Calu3 (cell line): Measurements from ENCODE around the gene PHF12. TPM values are rescaled to one million over a fixed set of nuclear protein-coding genes. Genes with fewer than 3 reads are reported as not detected.

ENCODE experiments used
- BruUV-seq: library from RNA; stranded (reverse); fragments of 400-500 nt; replicated peaks from 2 replicates; lab custom pipeline; 2021; lab: Mats Ljungman, UMichigan
- CTCF ChIA-PET: fragments of 300-600 bp; sonication (Branson Sonifier 250); formaldehyde crosslinking; loops from one replicate; lab custom pipeline; 2022; ENCODE audit warnings: antibody characterized with exemption; lab: Charles Lee
- DNase-seq: peaks from one replicate; pipeline ENCODE4 v3.0.0; 2022
- H3K27ac Mint-ChIP-seq: one replicate; pipeline ENCODE4 v1.8.0; 2022; ENCODE audit warnings: mixed read lengths; ENCODE audit not compliant: unreplicated experiment
- H3K27me3 Mint-ChIP-seq: one replicate; pipeline ENCODE4 v1.8.0; 2022; ENCODE audit warnings: mixed read lengths; ENCODE audit not compliant: unreplicated experiment
- H3K36me3 Mint-ChIP-seq: one replicate; pipeline ENCODE4 v1.8.0; 2022; ENCODE audit warnings: mild to moderate bottlenecking, moderate library complexity, mixed read lengths; ENCODE audit not compliant: insufficient read depth, unreplicated experiment
- H3K4me1 Mint-ChIP-seq: one replicate; pipeline ENCODE4 v1.8.0; 2022; ENCODE audit warnings: mild to moderate bottlenecking, low read depth, mixed read lengths; ENCODE audit not compliant: unreplicated experiment
- H3K4me3 Mint-ChIP-seq: one replicate; pipeline ENCODE4 v1.8.0; 2022; ENCODE audit warnings: mild to moderate bottlenecking, low read depth, moderate library complexity, mixed read lengths; ENCODE audit not compliant: unreplicated experiment
- H3K9me3 Mint-ChIP-seq: one replicate; pipeline ENCODE4 v1.8.0; 2022; ENCODE audit warnings: low read depth, mixed read lengths; ENCODE audit not compliant: unreplicated experiment
- intact Hi-C: fragments of 100-400 bp; cut with micrococcal nuclease; formaldehyde crosslinking; loops from one replicate; pipeline ENCODE4 v1.10.0; 2022; ENCODE audit not compliant: unreplicated experiment
- total RNA-seq: library from RNA; stranded (reverse); gene quantifications from 2 replicates; pipeline ENCODE4 v1.2.3, GENCODE V29; 2022
- TF ChIP-seq, protein P1 (sequence below): fragments of 200-600 bp; IDR thresholded peaks from one replicate; pipeline ENCODE4 v1.8.0; 2022; ENCODE audit warnings: antibody characterized with exemption; ENCODE audit not compliant: unreplicated experiment

The PHF12 gene
- total RNA-seq, 1 experiment from 2014 or later: 54.0 TPM

DNA sequence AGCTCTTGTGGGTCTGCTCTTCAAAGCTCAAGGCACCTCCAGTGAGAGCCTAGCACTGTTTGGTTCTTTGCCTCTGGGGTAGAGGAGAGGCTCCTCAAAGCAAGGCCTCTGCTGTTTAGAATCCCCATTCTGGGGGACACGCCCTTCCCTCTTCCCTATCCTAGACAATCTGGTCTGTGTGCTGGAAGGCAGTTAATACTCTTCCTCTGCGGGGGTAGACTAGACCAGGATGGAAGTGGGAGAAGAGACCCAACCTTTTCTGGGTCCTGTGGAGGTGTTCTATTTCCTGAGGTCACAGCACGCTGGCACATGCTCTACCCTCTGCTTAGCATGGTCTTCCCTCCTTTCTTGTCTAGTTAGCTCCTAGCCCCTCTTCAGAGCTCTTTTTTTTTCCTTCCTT, 88.8 kb downstream of the PHF12 start:
- DNase-seq: no peak
- no peaks in the 10 kb centered on the region for H3K9me3 Mint-ChIP-seq
- peaks cover 12% of the 10 kb centered on the region for H3K36me3 Mint-ChIP-seq
- peaks cover 6% of the 10 kb centered on the region for H3K4me1 Mint-ChIP-seq
- H3K4me3 Mint-ChIP-seq: no peak overlapping the region
- BruUV-seq: no TSS peak
- no peaks in the 10 kb centered on the region for H3K27me3 Mint-ChIP-seq
- no peak overlapping the region for H3K27ac Mint-ChIP-seq
- intact Hi-C loops: no loop called here
- CTCF ChIA-PET: no interaction called here
- TF ChIP-seq, protein P1, sequence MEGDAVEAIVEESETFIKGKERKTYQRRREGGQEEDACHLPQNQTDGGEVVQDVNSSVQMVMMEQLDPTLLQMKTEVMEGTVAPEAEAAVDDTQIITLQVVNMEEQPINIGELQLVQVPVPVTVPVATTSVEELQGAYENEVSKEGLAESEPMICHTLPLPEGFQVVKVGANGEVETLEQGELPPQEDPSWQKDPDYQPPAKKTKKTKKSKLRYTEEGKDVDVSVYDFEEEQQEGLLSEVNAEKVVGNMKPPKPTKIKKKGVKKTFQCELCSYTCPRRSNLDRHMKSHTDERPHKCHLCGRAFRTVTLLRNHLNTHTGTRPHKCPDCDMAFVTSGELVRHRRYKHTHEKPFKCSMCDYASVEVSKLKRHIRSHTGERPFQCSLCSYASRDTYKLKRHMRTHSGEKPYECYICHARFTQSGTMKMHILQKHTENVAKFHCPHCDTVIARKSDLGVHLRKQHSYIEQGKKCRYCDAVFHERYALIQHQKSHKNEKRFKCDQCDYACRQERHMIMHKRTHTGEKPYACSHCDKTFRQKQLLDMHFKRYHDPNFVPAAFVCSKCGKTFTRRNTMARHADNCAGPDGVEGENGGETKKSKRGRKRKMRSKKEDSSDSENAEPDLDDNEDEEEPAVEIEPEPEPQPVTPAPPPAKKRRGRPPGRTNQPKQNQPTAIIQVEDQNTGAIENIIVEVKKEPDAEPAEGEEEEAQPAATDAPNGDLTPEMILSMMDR: no peak

DNA sequence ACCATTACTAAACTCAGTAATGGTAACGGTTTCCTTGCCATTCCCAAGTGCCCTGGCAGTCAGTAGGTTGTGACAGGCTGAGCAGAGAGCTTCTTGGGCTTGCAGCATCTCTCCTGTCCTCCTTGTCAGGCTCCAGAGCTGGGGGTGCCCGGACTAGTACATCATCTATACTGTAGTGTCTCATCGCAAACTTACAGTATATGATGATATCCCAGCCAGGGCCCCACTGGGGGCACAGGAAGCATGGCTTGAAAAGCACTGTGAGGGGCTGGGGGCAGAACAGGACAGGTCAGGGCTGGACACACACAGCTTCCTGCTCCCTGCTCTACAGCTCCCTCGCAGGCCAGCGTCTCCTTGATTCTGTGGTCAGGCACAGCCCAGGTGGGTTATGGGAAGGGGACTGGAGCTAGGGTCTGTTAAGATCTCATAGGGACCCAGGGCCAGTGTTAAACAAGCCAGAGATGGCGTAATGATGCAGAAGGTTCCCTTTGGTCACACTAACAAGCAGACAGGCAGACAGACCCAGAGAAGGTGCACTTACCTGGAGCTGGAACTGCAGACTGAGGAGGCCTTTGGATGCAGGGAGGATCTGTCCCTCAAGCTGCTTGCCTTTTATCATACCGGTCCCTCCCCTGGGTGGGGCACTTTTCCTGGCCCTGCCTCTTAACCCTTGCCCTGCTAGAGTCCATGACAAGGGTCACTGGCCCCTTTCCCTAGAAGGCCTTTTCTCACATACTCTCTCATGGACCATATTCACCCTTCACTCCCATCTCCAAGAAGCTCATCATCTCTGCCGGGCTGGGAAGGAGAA, 89.7 kb downstream of the PHF12 start:
- DNase-seq: no peak
- no TSS peak for BruUV-seq
- TF ChIP-seq, protein P1: no peak
- no peak overlapping the region for H3K27ac Mint-ChIP-seq
- H3K4me3 Mint-ChIP-seq: no peak overlapping the region
- H3K9me3 Mint-ChIP-seq: no peaks in the 10 kb centered on the region
- H3K27me3 Mint-ChIP-seq: no peaks in the 10 kb centered on the region
- H3K4me1 Mint-ChIP-seq: peaks cover 6% of the 10 kb centered on the region
- H3K36me3 Mint-ChIP-seq: peaks cover 12% of the 10 kb centered on the region
- CTCF ChIA-PET: no interaction called here
- intact Hi-C loops: no loop called here

DNA sequence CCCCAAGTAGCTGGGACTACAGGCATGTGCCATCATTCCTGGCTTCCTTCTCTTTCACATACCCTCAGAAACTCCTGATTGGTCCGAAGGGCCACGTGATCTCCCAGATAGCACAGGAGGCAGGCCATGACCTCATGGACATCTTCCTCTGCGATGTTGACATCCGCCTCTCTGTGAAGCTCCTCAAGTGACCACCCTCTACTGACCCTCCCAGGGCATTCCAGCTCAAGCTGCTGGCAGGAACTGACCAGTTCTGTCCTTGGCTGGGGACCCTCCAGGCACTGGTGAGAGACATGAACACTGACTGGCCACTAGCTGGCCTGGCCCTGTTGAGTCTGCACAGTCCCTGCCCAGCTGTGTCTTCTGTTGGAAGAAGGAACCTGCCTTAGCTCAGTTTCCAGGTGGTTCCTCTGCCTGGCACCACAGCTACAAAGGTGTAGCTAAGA, 90.9 kb downstream of the PHF12 start:
- CTCF ChIA-PET: interaction anchor here (0.6 kb wide), 1 partner anchor 438 kb away, joined by 3 read pairs; no protein-coding TSS in a partner anchor
- Mint-ChIP-seq H3K27ac (no peak overlapping the region), H3K4me3 (no peak overlapping the region), H3K27me3 (no peaks in the 10 kb centered on the region), H3K36me3 (peaks cover 18% of the 10 kb centered on the region), H3K4me1 (no peaks in the 10 kb centered on the region), H3K9me3 (no peaks in the 10 kb centered on the region)
- intact Hi-C loops: no loop called here
- DNase-seq: no peak
- TF ChIP-seq, protein P1: no peak
- no TSS peak for BruUV-seq

DNA sequence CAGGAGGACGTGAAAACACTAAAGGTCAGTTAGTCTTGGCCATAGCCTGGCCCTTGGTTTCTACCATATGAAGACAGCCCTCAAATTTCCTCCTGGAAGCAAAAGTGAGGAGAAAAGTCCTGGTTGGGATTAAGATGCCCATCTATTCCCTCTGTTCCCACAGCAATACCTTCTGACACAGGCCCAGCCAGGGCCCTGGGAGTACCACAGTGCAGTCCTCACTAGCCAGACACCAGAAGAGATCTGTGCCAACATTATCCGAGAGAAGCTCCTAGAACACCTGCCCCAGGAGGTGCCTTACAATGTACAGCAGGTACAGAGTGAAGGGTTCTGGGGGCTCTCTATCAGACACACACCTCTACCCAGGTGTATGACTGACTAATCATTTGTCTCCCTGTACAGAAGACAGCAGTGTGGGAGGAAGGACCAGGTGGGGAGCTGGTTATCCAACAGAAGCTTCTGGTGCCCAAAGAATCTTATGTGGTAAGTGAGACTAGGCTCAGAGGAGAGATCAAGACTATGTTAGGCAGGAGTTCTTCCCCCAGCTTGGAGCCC, 92.4 kb downstream of the PHF12 start:
- TF ChIP-seq, protein P1: no peak
- Mint-ChIP-seq H3K4me3 (no peak overlapping the region), H3K4me1 (no peaks in the 10 kb centered on the region), H3K27ac (no peak overlapping the region), H3K27me3 (no peaks in the 10 kb centered on the region), H3K36me3 (peaks cover 31% of the 10 kb centered on the region), H3K9me3 (no peaks in the 10 kb centered on the region)
- intact Hi-C loops: no loop called here
- CTCF ChIA-PET: interaction anchor here (0.5 kb wide), 1 partner anchor 85 kb away, joined by 4 read pairs; no protein-coding TSS in a partner anchor
- DNase-seq: no peak
- BruUV-seq: no TSS peak
